Measurements from ENCODE around the gene SH3PXD2A.

The SH3PXD2A gene

DNA sequence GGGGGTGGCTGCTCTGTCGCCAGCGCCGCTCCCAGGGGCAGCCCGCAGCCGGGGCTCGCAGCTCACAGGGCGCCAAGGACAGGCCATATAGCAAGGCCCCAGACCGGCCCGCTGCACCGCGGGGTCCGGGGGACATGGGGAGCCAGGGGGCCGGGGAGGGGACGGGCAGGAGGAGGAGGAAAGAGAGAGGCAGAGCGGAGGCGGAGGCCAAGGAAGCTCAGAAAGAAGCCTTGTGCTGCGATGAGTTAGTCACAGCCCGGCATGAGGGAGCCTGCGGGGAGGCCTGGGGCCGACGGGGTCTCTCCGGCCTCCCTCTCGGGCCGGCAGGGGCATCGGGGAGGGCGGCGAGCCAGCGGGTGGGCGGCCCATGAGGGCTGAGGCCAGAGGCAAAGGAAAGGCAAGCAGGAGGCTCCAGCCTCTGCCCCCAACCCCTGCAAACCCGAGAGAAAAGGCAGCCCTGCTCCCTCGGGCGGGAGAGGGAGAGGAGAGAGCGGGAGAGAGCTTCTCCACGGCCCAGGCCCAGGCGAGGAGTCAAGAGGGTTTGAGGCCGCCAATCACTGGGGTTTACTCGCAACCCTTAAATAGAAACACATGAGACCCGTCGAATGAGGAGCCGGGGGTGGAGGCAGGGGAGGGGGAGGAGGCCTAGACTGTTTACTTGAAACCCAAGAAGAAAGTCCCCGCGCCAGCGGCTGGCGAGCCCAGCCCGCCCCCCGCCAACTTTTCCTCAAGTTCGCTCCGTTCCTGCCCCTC, 194.0 kb downstream of the SH3PXD2A start:
- H3K9me3 ChIP-seq (ENCODE audit: control insufficient read depth, low read length), result peaks cover 5% of the 10 kb centered on the region
- H3K4me1 ChIP-seq (ENCODE audit: control insufficient read depth, insufficient read depth, low read length), result peaks cover 56% of the 10 kb centered on the region
- peaks cover 28% of the 10 kb centered on the region for H3K36me3 ChIP-seq (ENCODE audit: control insufficient read depth, insufficient read depth, low read length, severe bottlenecking)
- H3K9ac ChIP-seq (ENCODE audit: low read length), result peak overlapping the region; percentile 95
- peak overlapping the region; percentile 91 for H3K4me3 ChIP-seq (ENCODE audit: low read length)
- DNase-seq (ENCODE audit: low read depth), result peak; percentile 98
- no peaks in the 10 kb centered on the region for H3K27me3 ChIP-seq (replicated peaks; ENCODE audit: control insufficient read depth, insufficient read depth, low read length)

DNA sequence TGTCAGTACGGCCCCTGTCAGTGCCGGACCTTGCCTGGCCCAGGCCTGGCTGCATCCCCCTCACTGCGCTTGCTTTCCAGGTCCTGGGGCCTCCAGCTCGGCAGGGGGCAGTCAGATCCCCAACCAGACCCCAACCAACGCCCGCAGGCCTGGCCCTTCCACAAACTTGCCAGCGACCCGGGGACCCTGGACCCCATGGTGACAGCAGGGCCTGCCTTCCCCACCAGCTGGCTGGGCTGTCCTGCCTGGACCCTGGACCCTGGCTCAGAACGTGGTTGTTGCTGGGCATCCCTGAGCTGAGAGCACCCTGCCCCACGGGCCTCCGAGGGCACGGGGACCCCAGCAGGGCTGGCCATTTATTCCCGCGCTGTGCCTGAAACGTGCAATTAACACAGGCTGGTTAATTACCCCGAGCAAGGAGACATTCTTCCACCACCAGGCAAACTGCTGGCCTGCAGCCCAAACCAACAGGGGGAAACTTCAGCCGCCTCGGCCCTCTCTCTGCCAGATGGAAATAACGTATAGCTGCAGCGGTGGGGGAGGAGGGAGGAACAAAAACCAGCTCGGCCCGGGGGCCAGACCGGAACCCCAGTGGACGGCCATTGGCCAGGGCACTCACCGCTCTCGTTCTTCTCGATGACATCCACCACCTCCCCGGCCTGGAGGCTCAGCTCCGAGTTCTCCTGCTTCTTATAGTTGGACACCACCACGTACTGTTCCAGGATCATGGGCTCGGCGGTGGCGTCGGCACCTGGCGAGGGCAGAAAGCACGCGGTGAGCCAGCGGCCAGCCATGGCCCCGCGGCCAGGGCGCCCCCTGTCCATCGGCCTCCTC, 194.8 kb downstream of the SH3PXD2A start:
- DNase-seq (ENCODE audit: low read depth), result peak; percentile 74
- H3K36me3 ChIP-seq (ENCODE audit: control insufficient read depth, insufficient read depth, low read length, severe bottlenecking), result peaks cover 36% of the 10 kb centered on the region
- H3K4me3 ChIP-seq (ENCODE audit: low read length), result peak overlapping the region; percentile 91
- no peaks in the 10 kb centered on the region for H3K27me3 ChIP-seq (replicated peaks; ENCODE audit: control insufficient read depth, insufficient read depth, low read length)
- peaks cover 5% of the 10 kb centered on the region for H3K9me3 ChIP-seq (ENCODE audit: control insufficient read depth, low read length)
- H3K9ac ChIP-seq (ENCODE audit: low read length), result peak overlapping the region; percentile 95
- peaks cover 50% of the 10 kb centered on the region for H3K4me1 ChIP-seq (ENCODE audit: control insufficient read depth, insufficient read depth, low read length)

DNA sequence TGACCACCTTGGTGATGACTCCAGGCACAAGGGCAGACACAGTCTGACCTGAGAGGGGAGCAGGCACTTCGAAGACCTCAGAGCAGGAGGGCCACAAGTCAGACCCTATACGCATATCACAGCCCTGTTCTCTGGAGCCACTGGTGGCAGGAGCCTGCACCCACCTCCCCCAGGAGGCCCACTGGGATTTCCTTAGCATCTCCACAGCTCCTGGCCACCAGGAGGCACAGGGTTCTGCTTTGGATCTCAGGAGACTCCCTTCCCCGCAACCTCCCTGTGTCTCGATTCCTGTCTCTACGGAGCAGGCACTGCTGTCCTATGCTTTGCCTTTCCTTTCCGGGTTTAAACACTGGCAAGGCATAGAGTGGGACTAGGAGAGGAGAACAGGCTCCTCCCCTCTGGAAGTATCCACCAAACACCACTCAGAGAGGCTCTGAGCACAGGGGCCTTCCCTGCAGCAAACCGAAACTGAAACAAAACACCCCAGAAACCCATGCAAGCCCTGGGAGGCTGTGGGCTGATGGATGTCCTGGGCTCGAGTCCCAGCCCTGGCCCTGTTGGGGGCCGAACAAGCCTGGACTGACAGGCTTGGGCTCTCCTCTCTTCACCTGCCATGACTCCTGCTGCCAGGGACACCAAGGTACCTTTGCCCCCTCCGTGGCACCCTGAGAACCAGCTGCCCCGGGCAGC, 195.6 kb downstream of the SH3PXD2A start:
- peaks cover 43% of the 10 kb centered on the region for H3K36me3 ChIP-seq (ENCODE audit: control insufficient read depth, insufficient read depth, low read length, severe bottlenecking)
- H3K9me3 ChIP-seq (ENCODE audit: control insufficient read depth, low read length), result peaks cover 5% of the 10 kb centered on the region
- no peaks in the 10 kb centered on the region for H3K27me3 ChIP-seq (replicated peaks; ENCODE audit: control insufficient read depth, insufficient read depth, low read length)
- H3K4me1 ChIP-seq (ENCODE audit: control insufficient read depth, insufficient read depth, low read length), result peaks cover 48% of the 10 kb centered on the region
- DNase-seq (ENCODE audit: low read depth), result peak; percentile 94
- peak overlapping the region; percentile 95 for H3K9ac ChIP-seq (ENCODE audit: low read length)
- H3K4me3 ChIP-seq (ENCODE audit: low read length), result peak overlapping the region; percentile 91

DNA sequence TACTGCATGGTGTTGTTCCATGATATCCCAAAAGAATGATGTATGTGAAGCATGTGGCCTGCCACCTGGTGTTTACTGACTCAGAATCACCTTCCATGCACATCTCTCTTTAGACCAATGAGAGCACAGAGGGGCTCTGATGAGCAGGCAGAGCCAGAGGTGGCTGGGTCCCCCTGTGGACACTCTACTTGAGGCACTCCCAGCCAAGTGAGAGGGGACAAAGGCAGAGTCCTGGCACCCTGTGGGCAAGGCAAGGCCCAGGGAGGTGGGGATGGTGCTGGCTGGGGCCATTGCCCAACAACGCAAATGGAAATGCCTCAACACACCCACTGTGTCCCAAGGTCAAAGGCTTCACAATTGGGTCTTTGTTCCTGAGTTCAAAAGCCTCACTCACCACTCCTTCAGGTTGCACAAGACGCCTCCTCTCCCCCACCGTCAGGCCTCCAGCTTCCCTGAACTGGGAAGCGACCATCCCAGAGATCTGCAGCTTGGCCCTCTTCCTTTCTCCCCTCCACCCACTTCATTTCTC, 197.3 kb downstream of the SH3PXD2A start:
- H3K9ac ChIP-seq (ENCODE audit: low read length), result peak overlapping the region; percentile 95
- peaks cover 52% of the 10 kb centered on the region for H3K4me1 ChIP-seq (ENCODE audit: control insufficient read depth, insufficient read depth, low read length)
- H3K27me3 ChIP-seq (replicated peaks; ENCODE audit: control insufficient read depth, insufficient read depth, low read length), result no peaks in the 10 kb centered on the region
- peak overlapping the region; percentile 91 for H3K4me3 ChIP-seq (ENCODE audit: low read length)
- DNase-seq (ENCODE audit: low read depth), result no peak
- H3K36me3 ChIP-seq (ENCODE audit: control insufficient read depth, insufficient read depth, low read length, severe bottlenecking), result peaks cover 53% of the 10 kb centered on the region
- peaks cover 5% of the 10 kb centered on the region for H3K9me3 ChIP-seq (ENCODE audit: control insufficient read depth, low read length)

DNA sequence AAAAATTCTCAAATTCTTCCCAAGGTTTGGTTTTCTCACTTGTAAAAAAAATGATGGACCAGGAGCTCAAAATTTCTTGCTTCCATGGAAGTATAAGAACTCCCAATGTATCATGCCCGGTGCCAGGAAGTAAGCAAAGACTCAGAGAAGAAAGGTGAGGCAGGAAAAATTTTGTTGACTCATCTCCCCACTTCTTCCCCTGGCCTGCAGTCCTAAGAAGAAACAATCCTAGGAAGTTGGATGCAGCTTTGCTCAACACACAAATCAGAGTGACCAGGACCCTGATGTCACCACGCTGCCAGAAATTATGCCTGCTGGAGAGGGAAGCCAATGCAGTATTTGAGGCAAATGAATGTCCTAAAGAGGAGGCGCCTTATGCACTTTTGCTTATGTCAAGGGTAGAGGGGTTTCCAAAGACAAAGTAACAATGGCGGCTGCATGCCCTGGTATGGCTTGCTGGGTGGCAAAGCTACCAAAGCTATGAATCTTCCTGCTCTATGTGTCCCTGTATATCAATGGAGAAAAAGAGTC, 198.2 kb downstream of the SH3PXD2A start:
- Histone ChIP-seq H3K9ac (ENCODE audit: low read length) (no peak overlapping the region), H3K36me3 (ENCODE audit: control insufficient read depth, insufficient read depth, low read length, severe bottlenecking) (peaks cover 53% of the 10 kb centered on the region), H3K4me1 (ENCODE audit: control insufficient read depth, insufficient read depth, low read length) (peaks cover 55% of the 10 kb centered on the region), H3K4me3 (ENCODE audit: low read length) (no peak overlapping the region), H3K9me3 (ENCODE audit: control insufficient read depth, low read length) (peaks cover 5% of the 10 kb centered on the region), H3K27me3 (replicated peaks; ENCODE audit: control insufficient read depth, insufficient read depth, low read length) (no peaks in the 10 kb centered on the region)
- DNase-seq (ENCODE audit: low read depth), result no peak

DNA sequence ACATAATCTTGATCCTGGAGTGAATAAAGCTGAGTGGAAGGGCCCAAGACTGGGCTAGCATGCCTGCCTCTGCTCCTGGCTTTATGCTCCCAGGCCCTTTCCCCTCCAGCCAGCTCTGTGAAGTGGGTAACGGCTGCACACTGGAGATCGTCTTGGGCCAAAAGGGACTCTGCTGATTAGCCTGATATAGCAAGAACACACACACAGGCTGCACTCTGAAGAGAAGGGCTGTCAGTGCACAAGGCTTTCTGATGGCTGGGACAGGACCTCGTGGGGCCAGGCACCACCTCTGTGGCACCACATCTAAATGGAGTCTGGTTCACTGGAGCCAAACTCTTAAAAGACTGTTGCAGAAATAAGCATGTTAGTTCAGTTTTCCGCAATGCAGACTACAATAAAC, 200.5 kb downstream of the SH3PXD2A start:
- H3K4me3 ChIP-seq (ENCODE audit: low read length), result no peak overlapping the region

DNA sequence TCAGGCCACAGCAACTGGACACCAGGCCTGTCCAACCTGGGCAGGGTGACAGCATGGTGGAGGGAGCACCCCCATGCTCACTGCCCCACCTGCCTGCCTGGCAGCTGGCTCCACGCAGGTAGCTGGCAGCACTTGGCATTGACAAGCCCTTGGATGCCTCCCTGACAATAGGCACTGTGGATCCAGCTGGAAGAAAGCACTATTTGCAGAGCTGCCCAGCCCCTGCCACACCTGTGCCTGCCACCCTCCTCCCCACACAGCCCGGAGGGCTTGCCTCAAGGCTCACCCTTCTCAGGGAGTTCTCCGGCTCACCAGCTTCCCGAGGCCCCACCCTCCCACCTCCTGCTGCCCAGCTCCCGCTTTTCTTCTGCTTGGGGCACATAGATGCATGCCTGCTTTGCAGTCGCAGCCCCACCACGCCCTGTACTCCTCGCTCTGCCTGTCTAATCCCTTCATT, 201.8 kb downstream of the SH3PXD2A start:
- Histone ChIP-seq H3K36me3 (ENCODE audit: control insufficient read depth, insufficient read depth, low read length, severe bottlenecking) (peaks cover 58% of the 10 kb centered on the region), H3K4me3 (ENCODE audit: low read length) (no peak overlapping the region), H3K27me3 (replicated peaks; ENCODE audit: control insufficient read depth, insufficient read depth, low read length) (no peaks in the 10 kb centered on the region), H3K9me3 (ENCODE audit: control insufficient read depth, low read length) (peaks cover 5% of the 10 kb centered on the region), H3K9ac (ENCODE audit: low read length) (peak overlapping the region; percentile 71), H3K4me1 (ENCODE audit: control insufficient read depth, insufficient read depth, low read length) (peaks cover 71% of the 10 kb centered on the region)
- no peak for DNase-seq (ENCODE audit: low read depth)

More for the DNA sequence above, 200.5 kb downstream of the SH3PXD2A start:
- no peak for DNase-seq (ENCODE audit: low read depth)
- Histone ChIP-seq H3K9ac (ENCODE audit: low read length) (no peak overlapping the region), H3K36me3 (ENCODE audit: control insufficient read depth, insufficient read depth, low read length, severe bottlenecking) (peaks cover 69% of the 10 kb centered on the region), H3K4me1 (ENCODE audit: control insufficient read depth, insufficient read depth, low read length) (peaks cover 72% of the 10 kb centered on the region), H3K27me3 (replicated peaks; ENCODE audit: control insufficient read depth, insufficient read depth, low read length) (no peaks in the 10 kb centered on the region), H3K9me3 (ENCODE audit: control insufficient read depth, low read length) (peaks cover 5% of the 10 kb centered on the region)

DNA sequence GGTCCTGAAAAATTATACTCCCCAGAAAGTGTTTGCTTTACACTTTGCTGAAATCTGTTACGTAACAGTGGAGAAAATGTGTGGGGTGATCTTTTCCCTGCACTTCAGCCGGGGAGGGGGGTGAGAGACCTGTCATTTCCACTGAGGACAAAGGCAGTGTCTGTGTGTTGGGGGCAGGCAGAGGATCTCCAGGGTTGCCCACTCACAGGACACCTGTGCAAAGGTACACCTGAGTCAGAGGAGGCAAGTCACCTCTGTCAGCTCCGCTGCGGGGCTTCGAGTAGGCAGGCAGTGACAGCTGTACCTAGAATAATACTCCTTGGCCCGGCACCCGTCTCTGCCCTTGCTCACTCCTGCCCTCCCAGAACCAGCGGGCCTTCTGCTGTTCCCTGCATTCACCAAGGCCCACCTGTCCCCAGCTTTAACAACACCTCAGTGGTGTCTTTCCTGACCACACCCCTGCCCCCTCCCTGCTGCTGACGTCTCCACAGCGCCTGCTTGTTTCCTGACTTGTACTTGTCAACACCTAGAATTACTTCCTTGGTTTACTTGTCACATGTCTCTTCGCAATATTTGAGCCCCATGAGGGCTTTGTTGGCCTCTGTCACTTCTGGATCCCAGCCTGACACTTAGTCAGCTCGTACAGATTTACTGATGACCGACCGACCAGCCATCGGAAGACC, 202.6 kb downstream of the SH3PXD2A start:
- Histone ChIP-seq H3K4me3 (ENCODE audit: low read length) (peak overlapping the region; percentile 46), H3K27me3 (replicated peaks; ENCODE audit: control insufficient read depth, insufficient read depth, low read length) (no peaks in the 10 kb centered on the region), H3K4me1 (ENCODE audit: control insufficient read depth, insufficient read depth, low read length) (peaks cover 75% of the 10 kb centered on the region), H3K36me3 (ENCODE audit: control insufficient read depth, insufficient read depth, low read length, severe bottlenecking) (peaks cover 52% of the 10 kb centered on the region), H3K9me3 (ENCODE audit: control insufficient read depth, low read length) (peaks cover 5% of the 10 kb centered on the region), H3K9ac (ENCODE audit: low read length) (peak overlapping the region; percentile 71)
- DNase-seq (ENCODE audit: low read depth), result no peak

DNA sequence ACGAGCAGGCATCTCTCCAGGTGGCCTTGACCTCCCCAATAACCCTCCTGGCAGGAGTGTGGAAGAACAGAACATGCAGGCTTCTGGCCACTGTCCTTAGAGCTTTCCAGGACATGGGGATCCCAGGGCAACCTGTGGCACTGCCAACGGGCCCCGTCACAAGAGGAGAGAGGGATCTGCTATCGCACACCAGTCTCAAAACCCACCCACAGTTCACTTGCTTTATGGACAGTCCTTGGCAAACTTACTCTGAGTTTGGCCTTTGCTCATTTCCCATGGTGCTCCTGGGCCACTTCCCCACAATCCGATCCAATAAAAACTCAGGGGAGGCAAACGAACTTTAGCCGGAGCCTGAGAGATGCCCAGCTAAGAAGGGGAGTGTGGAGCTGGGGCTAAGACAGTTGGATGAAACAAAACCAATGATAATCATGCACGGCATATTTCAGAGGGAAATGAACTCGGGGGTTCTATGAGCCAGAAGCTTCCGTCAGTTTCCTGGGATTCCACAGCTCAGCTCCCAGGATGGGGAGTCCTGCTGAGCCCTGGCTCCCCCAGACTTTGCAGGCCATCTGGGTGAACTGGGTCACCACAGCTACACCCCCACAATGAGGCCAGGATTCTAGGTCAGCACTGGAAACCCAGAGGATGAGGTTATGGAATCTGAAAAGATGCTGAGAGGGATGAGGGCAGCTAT, 203.4 kb downstream of the SH3PXD2A start:
- no peak for DNase-seq (ENCODE audit: low read depth)
- Histone ChIP-seq H3K4me1 (ENCODE audit: control insufficient read depth, insufficient read depth, low read length) (peaks cover 83% of the 10 kb centered on the region), H3K4me3 (ENCODE audit: low read length) (peak overlapping the region; percentile 46), H3K36me3 (ENCODE audit: control insufficient read depth, insufficient read depth, low read length, severe bottlenecking) (peaks cover 50% of the 10 kb centered on the region), H3K27me3 (replicated peaks; ENCODE audit: control insufficient read depth, insufficient read depth, low read length) (no peaks in the 10 kb centered on the region), H3K9ac (ENCODE audit: low read length) (peak overlapping the region; percentile 71), H3K9me3 (ENCODE audit: control insufficient read depth, low read length) (no peaks in the 10 kb centered on the region)

DNA sequence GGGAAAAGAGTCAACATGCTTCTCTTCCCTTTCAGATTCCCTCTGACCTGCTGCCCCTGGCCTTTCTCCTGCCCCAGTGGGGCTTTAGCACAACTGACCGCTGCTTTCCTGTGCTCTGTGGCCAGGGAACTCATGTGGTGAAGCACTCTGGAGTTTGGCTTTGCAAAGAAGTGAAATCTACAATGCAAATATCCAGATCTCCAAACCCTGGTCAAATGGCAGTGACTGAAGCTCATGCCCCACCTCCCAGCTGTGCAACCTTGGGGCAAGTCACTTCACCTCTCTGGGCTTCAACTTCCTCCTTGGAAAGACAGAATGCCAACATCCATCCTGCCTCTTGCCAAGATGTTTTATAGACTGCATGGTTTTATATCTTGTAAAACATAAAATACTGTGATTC, 204.0 kb downstream of the SH3PXD2A start:
- Histone ChIP-seq H3K9me3 (ENCODE audit: control insufficient read depth, low read length) (no peaks in the 10 kb centered on the region), H3K4me1 (ENCODE audit: control insufficient read depth, insufficient read depth, low read length) (peaks cover 89% of the 10 kb centered on the region), H3K4me3 (ENCODE audit: low read length) (no peak overlapping the region), H3K36me3 (ENCODE audit: control insufficient read depth, insufficient read depth, low read length, severe bottlenecking) (peaks cover 56% of the 10 kb centered on the region), H3K27me3 (replicated peaks; ENCODE audit: control insufficient read depth, insufficient read depth, low read length) (no peaks in the 10 kb centered on the region), H3K9ac (ENCODE audit: low read length) (peak overlapping the region; percentile 71)
- no peak for DNase-seq (ENCODE audit: low read depth)
